GM19372 (cell line): Measurements from ENCODE around the gene SCIMP.
"Not testable (repeated sequence)": the region's sequence is repeated elsewhere in the genome, so short reads cannot be mapped to it uniquely, and the experiment has no call there.

Experiments
- ATAC-seq: cut with Tn5 transposase; IDR thresholded peaks from one replicate; pipeline ENCODE4 v1.9.1; 2021; ENCODE audit warnings: mild to moderate bottlenecking, low read depth, moderate library complexity; ENCODE audit not compliant: unreplicated experiment

The SCIMP gene

GRCh38 chr17:5194346-5194745, 40.3 kb downstream of the SCIMP start:
- ATAC-seq, result no peak

DNA sequence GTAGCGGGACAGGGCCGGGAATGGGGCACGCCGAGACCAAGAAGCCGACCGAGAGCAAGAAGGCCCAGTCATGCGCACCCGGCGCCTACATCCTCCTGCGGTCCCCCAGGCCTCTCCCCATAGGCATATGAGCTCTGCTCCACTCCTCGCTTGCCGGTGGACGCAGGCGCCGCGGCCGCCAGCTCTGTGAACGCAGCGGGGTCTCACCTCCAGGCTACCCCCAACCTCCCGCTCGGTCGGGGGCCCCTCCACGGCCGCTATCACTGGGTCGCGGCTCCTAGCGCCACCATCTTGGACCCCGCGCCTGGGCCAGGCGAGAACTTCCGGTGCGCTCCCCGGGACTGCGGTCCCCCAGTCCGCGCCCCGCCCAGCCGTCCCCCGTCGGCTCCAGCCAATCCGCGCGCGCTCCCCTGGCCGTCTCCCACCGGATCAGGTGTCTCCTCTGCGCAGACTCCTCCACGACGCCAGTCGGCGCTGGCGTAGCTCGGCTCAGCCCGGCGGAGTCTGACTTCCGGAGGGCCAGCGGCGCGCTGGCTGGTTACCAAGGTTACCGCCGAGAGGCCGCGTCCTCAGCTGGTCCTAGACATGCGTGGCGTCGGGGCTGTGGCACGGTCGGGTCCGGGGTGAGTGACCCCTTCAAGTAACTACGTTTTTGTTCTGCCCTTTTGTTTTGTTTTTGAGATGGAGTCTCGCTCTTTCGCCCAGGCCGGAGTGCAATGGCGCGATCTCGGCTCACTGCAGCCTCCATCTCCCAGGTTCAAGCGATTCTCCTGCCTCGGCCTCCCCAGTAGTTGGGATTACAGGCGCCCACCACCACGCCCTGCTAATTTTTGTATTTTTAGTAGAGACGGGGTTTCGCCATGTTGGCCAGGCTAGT, 42.9 kb downstream of the SCIMP start, which contains the start of gene ZNF594:
Gene ZNF594, minus strand, starts transcription at position 328 of the 877 bp plus-strand sequence. CDS start 7,612 bp downstream, outside the sequence.
- ATAC-seq, result peak; percentile 98

GRCh38 chr17:5184288-5184687, 50.4 kb downstream of the SCIMP start:
- ATAC-seq, result no peak

DNA sequence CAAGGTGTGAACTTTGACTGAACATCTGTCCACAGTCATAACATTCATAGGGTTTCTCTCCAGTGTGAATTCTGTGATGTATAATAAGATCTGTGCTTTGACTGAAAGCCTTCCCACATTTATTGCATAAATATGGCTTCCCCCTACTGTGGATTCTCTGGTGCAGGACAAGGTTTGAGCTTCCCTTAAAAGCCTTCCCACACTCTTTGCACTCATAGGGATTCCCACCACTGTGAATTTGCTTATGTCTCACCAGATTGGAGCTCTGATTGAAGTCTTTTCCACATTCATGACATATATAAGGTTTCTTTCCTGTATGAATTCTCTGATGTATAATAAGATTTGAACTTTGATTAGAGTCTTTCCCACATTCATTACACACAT, 51.3 kb downstream of the SCIMP start:
- no peak for ATAC-seq

GRCh38 chr17:5182597-5183409, 51.9 kb downstream of the SCIMP start:
- ATAC-seq, result no peak

DNA sequence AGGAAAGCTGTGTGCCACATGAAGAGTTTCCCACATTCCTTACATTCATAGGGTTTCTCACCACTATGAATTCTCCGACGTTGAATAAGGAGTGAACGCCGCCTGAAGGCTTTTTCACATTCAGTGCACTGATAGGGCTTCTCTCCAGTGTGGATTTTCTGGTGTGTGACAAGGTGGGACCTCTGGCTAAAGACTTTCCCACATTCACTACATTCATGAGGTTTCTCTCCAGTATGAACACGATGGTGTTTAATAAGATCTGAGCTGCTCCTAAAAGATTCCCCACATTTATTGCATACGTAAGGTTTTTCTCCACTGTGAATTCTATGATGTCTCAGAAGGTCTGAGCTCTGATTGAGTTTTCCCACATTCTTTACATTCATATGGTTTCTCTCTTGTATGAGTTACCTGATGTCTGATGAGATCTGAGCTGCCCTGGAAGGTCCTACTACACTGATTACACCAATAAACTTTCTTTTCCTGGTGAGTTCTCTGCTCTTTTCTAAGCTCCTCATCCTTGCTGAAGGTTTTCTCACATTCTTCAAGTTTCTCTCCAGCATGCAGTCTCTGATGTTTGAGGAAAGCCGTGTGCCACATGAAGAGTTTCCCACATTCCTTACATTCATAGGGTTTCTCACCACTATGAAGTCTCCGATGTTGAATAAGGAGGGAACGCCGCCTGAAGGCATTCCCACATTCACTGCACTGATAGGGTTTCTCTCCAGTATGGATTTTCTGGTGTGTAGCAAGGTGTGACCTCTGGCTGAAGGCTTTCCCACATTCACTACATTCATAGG, 53.0 kb downstream of the SCIMP start:
- no peak for ATAC-seq

- no peak for ATAC-seq
Measured at GRCh38 chr17:5179003-5179402, 55.7 kb downstream of the SCIMP start.

GRCh38 chr17:5175027-5175426, 59.6 kb downstream of the SCIMP start:
- not testable (repeated sequence) for ATAC-seq

GRCh38 chr17:5165791-5166564, 68.7 kb downstream of the SCIMP start:
- ATAC-seq, result not testable (repeated sequence)

- ATAC-seq, result no peak
Measured at GRCh38 chr17:5164436-5164835, 70.2 kb downstream of the SCIMP start.

DNA sequence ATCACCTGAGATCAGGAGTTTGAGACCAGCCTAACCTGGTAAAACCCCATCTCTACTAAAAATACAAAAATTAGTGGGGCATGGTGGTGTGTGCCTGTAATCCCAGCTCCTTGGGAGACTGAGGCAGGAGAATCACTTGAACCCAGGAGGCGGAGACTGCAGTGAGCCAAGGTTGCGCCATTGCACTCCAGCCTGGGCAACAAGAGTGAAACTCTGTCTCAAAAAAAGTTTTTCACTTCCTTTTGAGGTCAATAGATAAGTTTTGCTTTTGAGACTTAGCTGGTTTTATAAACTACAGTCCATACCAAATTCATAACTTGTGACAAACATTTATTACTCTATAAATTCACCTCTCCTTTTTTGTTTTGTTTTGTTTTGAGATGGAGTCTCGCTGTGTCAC, 72.9 kb downstream of the SCIMP start:
- ATAC-seq, result not testable (repeated sequence)

- not testable (repeated sequence) for ATAC-seq
Measured at GRCh38 chr17:5160702-5161101, 74.0 kb downstream of the SCIMP start.
